GM12872 (cell line): ENCODE data around the gene NMNAT2.

Experiments used
- CTCF ChIP-seq: IDR thresholded peaks from 3 replicates; pipeline ENCODE4 v1.5.1; 2011; ENCODE audit warnings: low read depth, mild to moderate bottlenecking, low read length, moderate library complexity; ENCODE audit not compliant: insufficient read depth

NMNAT2 gene

GRCh38 chr1:183365093-183365492 is 53.1 kb downstream of the NMNAT2 start:
- no peak for TF ChIP-seq CTCF

DNA sequence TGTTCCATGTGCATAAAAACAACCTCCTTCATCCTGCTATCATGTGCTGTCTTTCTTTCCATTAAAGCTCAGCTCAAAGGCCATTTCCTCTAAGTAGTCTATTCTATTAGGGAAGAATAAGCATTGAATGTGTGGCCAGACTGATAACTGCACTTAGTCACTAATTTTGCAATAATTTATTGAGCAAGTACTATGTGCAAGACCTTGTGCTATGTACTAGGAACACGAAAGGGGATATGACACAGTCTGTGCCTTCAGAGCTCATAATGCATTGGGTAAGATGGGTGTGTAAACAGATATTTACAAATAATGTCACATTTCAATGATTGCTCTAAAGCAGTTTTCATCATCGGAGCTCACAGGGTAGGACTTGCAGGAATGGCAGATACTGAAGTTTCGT is 54.2 kb downstream of the NMNAT2 start:
- TF ChIP-seq CTCF, result no peak

- no peak for TF ChIP-seq CTCF
These were observed 57.1 kb downstream of the NMNAT2 start for GRCh38 chr1:183361081-183361480.

DNA sequence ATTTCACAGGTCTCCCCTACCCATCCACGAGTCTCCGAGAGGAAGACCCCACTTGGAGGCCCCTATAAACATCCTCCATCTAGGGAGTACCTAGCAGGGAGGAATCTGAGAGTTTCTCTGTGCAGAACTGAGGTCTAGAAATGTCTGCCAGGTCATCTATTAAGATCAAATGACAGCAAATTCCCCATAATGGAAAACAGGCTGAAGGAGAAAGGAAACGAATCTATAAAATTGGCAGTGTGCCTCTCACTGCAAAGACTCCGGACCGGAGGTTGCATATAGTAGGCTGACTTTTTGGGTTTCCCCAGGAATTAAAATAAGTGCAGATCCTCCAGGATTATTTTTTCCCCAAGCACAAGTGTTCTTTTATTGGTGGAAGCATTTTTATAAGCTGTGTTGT is 57.7 kb downstream of the NMNAT2 start:
- TF ChIP-seq CTCF, result no peak

GRCh38 chr1:183356534-183357182 is 61.5 kb downstream of the NMNAT2 start:
- no peak for TF ChIP-seq CTCF

DNA sequence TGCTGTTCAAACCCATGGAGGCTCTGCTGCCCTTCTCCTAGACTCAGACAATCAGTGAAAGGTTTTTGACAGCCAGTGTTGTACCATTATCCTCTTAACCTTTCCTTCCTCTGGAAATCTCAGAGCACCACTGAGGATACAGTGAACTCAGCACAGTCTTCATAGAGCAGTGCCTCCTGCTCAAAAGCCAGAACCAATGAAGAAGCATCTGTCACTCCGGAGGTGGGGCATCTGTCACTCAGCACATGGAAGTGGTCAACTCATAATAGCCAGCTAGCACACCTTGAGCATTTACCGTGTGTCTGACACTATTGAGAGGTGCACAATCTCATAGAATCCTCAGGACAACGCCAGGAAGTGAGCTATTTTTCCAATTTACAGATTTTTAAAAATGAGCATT is 62.4 kb downstream of the NMNAT2 start:
- no peak for TF ChIP-seq CTCF

GRCh38 chr1:183355181-183355580 is 63.0 kb downstream of the NMNAT2 start:
- no peak for TF ChIP-seq CTCF
